ENCODE measurements around the gene ESR1. TPM values are rescaled to one million over a fixed set of nuclear protein-coding genes. Genes with fewer than 3 reads are reported as not detected.

Gene ESR1
- total and polyA plus RNA-seq, 9 of the 15 experiments (the other 6 are each of a cell fraction or from before 2014, with no cell fraction given), result 0.03 to 0.27 (median 0.08) TPM; not detected in 1

DNA sequence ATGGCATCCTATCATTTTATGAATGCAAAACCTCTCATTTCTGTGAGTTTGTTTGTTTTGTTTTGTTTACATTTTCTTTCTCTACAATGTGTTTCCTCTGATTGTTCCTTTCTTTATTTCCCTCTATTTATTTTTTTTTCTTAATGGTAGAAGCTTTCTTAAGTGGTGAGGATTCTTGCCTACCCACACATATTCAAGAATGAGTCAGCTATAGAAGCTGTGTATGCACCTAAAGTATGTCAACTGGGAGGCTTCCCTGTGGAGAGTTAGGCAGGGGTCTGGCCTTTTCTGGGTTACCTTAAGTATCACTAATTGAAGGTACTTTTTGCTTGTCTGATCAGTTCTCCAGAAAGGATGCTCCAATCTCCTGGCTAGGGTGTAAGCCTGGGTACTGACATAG is 354.0 kb downstream of the ESR1 start:
- Histone ChIP-seq H3K27ac (ENCODE audit: extremely low read depth, low read depth, low read length) (no peak overlapping the region), H3K4me3 (no peak overlapping the region), H3K79me2 (ENCODE audit: control insufficient read depth, insufficient read depth, low read length) (no peaks in the 10 kb centered on the region), H4K20me1 (replicated peaks; ENCODE audit: control insufficient read depth, insufficient read depth, low read length) (no peaks in the 10 kb centered on the region), H3K27me3 (ENCODE audit: control insufficient read depth in 2 of 2, insufficient read depth in 2 of 2, low read length in 2 of 2) (no peaks in the 10 kb centered on the region), H3K9ac (ENCODE audit: insufficient read depth in 1 of 2, low read depth in 2 of 2, low read length in 2 of 2) (no peak overlapping the region), H3K9me1 (ENCODE audit: control insufficient read depth, insufficient read depth, low read length) (no peaks in the 10 kb centered on the region), H2AFZ (ENCODE audit: low read depth, low read length) (no peak overlapping the region), H3K36me3 (ENCODE audit: control insufficient read depth, insufficient read depth, low read length) (no peaks in the 10 kb centered on the region), H3K4me1 (replicated peaks in 1 of 2; ENCODE audit: control insufficient read depth in 2 of 2, insufficient read depth in 2 of 2, low read length in 2 of 2) (no peaks in the 10 kb centered on the region), H3K4me2 (ENCODE audit: insufficient read depth, low read length) (no peak overlapping the region), H3K9me3 (replicated peaks; ENCODE audit: control insufficient read depth, insufficient read depth, low read depth, low read length) (no peaks in the 10 kb centered on the region)
- no peak for TF ChIP-seq CBX2 (IDR thresholded peaks at IDR 0.05; ENCODE audit: insufficient read depth, low read length, poor library complexity, severe bottlenecking)
- no peak for TF ChIP-seq GATAD2B (IDR thresholded peaks at IDR 0.05; ENCODE audit: borderline replicate concordance)
- TF ChIP-seq E2F6 (IDR thresholded peaks at IDR 0.05; ENCODE audit: borderline replicate concordance in 1 of 2, extremely low read depth in 1 of 2, insufficient read depth in 1 of 2, insufficient read length in 1 of 2, low read depth in 1 of 2, low read length in 1 of 2, poor library complexity in 1 of 2, severe bottlenecking in 1 of 2), result no peak
- no peak for TF ChIP-seq MLX (CRISPR knock-in tag; conservative IDR thresholded peaks at IDR 0.05)
- no peak for TF ChIP-seq DIDO1 (tag; IDR thresholded peaks at IDR 0.05; ENCODE audit: low read depth)
- TF ChIP-seq SMAD1 (IDR thresholded peaks at IDR 0.05; ENCODE audit: low read depth, low read length, partially characterized antibody), result no peak
- TF ChIP-seq, protein P1, sequence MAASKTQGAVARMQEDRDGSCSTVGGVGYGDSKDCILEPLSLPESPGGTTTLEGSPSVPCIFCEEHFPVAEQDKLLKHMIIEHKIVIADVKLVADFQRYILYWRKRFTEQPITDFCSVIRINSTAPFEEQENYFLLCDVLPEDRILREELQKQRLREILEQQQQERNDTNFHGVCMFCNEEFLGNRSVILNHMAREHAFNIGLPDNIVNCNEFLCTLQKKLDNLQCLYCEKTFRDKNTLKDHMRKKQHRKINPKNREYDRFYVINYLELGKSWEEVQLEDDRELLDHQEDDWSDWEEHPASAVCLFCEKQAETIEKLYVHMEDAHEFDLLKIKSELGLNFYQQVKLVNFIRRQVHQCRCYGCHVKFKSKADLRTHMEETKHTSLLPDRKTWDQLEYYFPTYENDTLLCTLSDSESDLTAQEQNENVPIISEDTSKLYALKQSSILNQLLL (CRISPR knock-in tag; IDR thresholded peaks at IDR 0.05; ENCODE audit: borderline replicate concordance), result no peak
- TF ChIP-seq, protein P2, sequence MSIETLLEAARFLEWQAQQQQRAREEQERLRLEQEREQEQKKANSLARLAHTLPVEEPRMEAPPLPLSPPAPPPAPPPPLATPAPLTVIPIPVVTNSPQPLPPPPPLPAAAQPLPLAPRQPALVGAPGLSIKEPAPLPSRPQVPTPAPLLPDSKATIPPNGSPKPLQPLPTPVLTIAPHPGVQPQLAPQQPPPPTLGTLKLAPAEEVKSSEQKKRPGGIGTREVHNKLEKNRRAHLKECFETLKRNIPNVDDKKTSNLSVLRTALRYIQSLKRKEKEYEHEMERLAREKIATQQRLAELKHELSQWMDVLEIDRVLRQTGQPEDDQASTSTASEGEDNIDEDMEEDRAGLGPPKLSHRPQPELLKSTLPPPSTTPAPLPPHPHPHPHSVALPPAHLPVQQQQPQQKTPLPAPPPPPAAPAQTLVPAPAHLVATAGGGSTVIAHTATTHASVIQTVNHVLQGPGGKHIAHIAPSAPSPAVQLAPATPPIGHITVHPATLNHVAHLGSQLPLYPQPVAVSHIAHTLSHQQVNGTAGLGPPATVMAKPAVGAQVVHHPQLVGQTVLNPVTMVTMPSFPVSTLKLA (conservative IDR thresholded peaks at IDR 0.05), result no peak
- TF ChIP-seq ZNF778 (CRISPR knock-in tag; IDR thresholded peaks at IDR 0.05), result no peak
- no peak for TF ChIP-seq NFATC3 (IDR thresholded peaks at IDR 0.05)
- TF ChIP-seq STAT5B (CRISPR knock-in tag; IDR thresholded peaks at IDR 0.05), result no peak
- TF ChIP-seq TEAD2 (tag; IDR thresholded peaks at IDR 0.05), result no peak
- no peak for TF ChIP-seq CHD1 (IDR thresholded peaks at IDR 0.05; ENCODE audit: low read length)
- no peak for TF ChIP-seq ZNF133 (CRISPR knock-in tag; IDR thresholded peaks at IDR 0.05)
- ChIA-PET CTCF (ENCODE audit: low intra/inter-chr PET ratio) (no interaction called here), POLR2A (no interaction called here)
- ATAC-seq (no peak), FAIRE-seq (no peak), DNase-seq (ENCODE audit: extremely low read depth in 1 of 4, low spot score in 3 of 4) (no peak)
- in situ Hi-C loops (cut with MboI) (no loop called here), intact Hi-C loops (cut with micrococcal nuclease) (no loop called here)
- no TSS peak for BruUV-seq (replicated peaks)
